ENCODE data around the gene TBC1D21.
A peak's percentile ranks its signal among the peaks of the same experiment; 100 is the strongest.

Gene TBC1D21

DNA sequence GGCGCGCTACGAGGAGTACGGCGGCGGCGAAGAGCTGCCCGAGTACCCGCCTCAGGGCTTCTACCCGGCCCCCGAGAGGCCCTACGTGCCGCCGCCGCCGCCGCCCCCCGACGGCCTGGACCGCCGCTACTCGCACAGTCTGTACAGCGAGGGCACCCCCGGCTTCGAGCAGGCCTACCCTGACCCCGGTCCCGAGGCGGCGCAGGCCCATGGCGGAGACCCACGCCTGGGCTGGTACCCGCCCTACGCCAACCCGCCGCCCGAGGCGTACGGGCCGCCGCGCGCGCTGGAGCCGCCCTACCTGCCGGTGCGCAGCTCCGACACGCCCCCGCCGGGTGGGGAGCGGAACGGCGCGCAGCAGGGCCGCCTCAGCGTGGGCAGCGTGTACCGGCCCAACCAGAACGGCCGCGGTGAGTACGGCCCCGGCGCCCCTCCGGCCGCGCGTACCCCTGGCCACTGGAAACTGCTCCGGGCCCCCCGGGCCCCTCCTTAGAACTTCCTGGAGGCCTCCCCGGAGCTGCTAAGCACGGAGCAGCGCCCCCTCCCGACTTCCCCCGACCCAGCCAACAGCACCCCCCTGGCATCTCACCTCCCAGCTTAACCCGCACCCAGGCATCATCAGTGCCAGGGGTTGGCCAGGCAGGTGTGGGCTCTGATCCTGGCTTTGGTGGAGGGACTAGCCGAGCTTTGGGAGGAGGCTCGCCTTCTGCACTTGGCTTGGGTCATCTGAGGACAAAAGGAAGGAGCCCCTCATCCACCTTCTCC is 54.3 kb downstream of the TBC1D21 start (continued):
- TF ChIP-seq, protein P1, sequence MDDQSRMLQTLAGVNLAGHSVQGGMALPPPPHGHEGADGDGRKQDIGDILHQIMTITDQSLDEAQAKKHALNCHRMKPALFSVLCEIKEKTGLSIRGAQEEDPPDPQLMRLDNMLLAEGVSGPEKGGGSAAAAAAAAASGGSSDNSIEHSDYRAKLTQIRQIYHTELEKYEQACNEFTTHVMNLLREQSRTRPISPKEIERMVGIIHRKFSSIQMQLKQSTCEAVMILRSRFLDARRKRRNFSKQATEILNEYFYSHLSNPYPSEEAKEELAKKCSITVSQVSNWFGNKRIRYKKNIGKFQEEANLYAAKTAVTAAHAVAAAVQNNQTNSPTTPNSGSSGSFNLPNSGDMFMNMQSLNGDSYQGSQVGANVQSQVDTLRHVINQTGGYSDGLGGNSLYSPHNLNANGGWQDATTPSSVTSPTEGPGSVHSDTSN (CRISPR knock-in tag; IDR thresholded peaks at IDR 0.05) = peak; percentile 65; the same call in 1 of the 2 replicates
- no peak for TF ChIP-seq KLF16 (tag by site-specific recombination; IDR thresholded peaks at IDR 0.05)
- TF ChIP-seq GLIS1 (tag by site-specific recombination; IDR thresholded peaks at IDR 0.05) = peak; percentile 87
- no peak for TF ChIP-seq ZNF473 (tag by site-specific recombination; IDR thresholded peaks at IDR 0.05)
- TF ChIP-seq ZNF140 (tag by site-specific recombination; IDR thresholded peaks at IDR 0.05) = no peak
- peak; percentile 58; the same call in 1 of the 2 replicates for TF ChIP-seq YY1 (tag by site-specific recombination; IDR thresholded peaks at IDR 0.05)
- no peak for TF ChIP-seq PRDM1 (tag by site-specific recombination; IDR thresholded peaks at IDR 0.05)
- TF ChIP-seq ZNF792 (tag by site-specific recombination; IDR thresholded peaks at IDR 0.05) = no peak
- TF ChIP-seq OVOL3 (tag by site-specific recombination; IDR thresholded peaks at IDR 0.05) = no peak
- no peak for TF ChIP-seq ZNF169 (tag by site-specific recombination; IDR thresholded peaks at IDR 0.05)
- no peak for TF ChIP-seq ZNF626 (tag by site-specific recombination; IDR thresholded peaks at IDR 0.05)

DNA sequence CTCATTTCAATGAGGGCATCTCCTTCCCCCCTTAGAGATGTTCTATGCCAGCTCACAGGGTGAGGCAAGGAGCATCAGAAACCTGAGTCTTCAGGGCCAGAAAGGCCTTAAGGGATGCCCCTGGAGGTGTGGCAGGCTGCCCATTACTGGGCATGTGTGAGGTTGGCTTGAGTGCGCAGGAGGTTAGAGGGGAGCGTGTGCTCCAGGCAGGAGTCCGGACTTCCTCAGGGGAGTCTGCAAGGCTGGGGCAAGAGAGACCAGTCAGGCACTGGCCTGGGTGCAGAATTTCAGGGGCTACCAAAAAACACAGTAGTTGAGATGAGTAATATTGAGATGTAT is 54.8 kb downstream of the TBC1D21 start:
- TF ChIP-seq, protein P2, sequence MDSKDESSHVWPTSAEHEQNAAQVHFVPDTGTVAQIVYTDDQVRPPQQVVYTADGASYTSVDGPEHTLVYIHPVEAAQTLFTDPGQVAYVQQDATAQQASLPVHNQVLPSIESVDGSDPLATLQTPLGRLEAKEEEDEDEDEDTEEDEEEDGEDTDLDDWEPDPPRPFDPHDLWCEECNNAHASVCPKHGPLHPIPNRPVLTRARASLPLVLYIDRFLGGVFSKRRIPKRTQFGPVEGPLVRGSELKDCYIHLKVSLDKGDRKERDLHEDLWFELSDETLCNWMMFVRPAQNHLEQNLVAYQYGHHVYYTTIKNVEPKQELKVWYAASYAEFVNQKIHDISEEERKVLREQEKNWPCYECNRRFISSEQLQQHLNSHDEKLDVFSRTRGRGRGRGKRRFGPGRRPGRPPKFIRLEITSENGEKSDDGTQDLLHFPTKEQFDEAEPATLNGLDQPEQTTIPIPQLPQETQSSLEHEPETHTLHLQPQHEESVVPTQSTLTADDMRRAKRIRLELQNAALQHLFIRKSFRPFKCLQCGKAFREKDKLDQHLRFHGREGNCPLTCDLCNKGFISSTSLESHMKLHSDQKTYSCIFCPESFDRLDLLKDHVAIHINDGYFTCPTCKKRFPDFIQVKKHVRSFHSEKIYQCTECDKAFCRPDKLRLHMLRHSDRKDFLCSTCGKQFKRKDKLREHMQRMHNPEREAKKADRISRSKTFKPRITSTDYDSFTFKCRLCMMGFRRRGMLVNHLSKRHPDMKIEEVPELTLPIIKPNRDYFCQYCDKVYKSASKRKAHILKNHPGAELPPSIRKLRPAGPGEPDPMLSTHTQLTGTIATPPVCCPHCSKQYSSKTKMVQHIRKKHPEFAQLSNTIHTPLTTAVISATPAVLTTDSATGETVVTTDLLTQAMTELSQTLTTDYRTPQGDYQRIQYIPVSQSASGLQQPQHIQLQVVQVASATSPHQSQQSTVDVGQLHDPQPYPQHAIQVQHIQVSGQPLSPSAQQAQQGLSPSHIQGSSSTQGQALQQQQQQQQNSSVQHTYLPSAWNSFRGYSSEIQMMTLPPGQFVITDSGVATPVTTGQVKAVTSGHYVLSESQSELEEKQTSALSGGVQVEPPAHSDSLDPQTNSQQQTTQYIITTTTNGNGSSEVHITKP (tag by site-specific recombination; IDR thresholded peaks at IDR 0.05) = peak; percentile 66; the same call in 1 of the 2 replicates
- TF ChIP-seq, protein P3, sequence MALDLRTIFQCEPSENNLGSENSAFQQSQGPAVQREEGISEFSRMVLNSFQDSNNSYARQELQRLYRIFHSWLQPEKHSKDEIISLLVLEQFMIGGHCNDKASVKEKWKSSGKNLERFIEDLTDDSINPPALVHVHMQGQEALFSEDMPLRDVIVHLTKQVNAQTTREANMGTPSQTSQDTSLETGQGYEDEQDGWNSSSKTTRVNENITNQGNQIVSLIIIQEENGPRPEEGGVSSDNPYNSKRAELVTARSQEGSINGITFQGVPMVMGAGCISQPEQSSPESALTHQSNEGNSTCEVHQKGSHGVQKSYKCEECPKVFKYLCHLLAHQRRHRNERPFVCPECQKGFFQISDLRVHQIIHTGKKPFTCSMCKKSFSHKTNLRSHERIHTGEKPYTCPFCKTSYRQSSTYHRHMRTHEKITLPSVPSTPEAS (tag by site-specific recombination; IDR thresholded peaks at IDR 0.05) = no peak
- no peak overlapping the region for H3K27ac ChIP-seq (ENCODE audit: extremely low read depth, low read depth, low read length)
- H3K4me3 ChIP-seq (ENCODE audit: low read depth, low read length) = no peak overlapping the region; the same call in 1 of the 2 replicates
- H3K9me3 ChIP-seq (ENCODE audit: control insufficient read depth, insufficient read depth, low read depth, low read length) = no peaks in the 10 kb centered on the region
- ChIA-PET CTCF (interaction anchor here (0.6 to 3.6 kb wide), 28 partner anchors 10 to 1620 kb away, joined by 3 to 39 read pairs (median 4); partner anchors contain the start of gene TBC1D21), POLR2A (interaction anchor here (0.9 to 2.6 kb wide), 3 partner anchors 13 to 66 kb away, joined by 3 to 17 read pairs (median 7); partner anchors contain the start of gene PML)
- no peaks in the 10 kb centered on the region for H3K36me3 ChIP-seq (ENCODE audit: control insufficient read depth in 2 of 2, insufficient read depth in 1 of 2, low read length in 2 of 2)
- H3K4me1 ChIP-seq (ENCODE audit: control insufficient read depth, insufficient read depth, low read length) = peaks cover 18% of the 10 kb centered on the region

DNA sequence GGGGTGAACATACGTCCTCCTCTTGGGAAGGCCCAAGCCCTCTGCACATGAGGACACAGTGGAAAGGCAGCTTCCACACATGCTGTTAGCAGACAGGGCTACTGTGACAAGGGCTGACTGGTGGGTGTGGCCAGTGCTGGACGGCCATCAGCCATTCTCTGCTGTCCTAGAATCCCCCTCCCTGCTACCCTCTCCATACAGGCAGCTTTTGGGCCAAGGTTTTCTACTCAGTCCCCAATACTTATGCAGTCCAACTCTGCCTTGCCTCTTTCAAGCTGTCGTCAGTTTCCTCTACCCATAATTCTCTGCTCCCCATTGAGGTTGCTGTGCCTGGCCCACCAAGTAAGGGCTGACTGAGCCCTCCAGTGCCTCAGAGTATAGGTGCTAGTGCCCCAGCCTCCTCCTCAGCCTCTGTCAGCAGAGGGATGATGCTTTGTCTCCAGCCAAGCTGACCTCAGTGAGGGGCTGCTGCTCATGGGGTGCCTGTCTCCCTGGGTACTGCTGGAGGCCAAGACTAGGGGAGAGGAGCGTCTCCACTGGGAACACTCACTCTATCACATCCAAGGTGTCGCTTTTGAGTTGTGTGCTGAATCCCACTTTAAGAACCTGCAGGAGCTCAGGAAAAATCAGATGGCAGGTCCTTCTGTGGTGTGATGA is 55.7 kb downstream of the TBC1D21 start:
- Histone ChIP-seq H3K9me3 (ENCODE audit: control insufficient read depth, insufficient read depth, low read depth, low read length) (no peaks in the 10 kb centered on the region), H3K4me3 (ENCODE audit: low read depth, low read length) (no peak overlapping the region), H3K27ac (ENCODE audit: extremely low read depth, low read depth, low read length) (no peak overlapping the region), H3K4me1 (ENCODE audit: control insufficient read depth, insufficient read depth, low read length) (peaks cover 11% of the 10 kb centered on the region), H3K36me3 (ENCODE audit: control insufficient read depth in 2 of 2, insufficient read depth in 1 of 2, low read length in 2 of 2) (no peaks in the 10 kb centered on the region)
- CTCF ChIA-PET = interaction anchor here (0.6 to 3.6 kb wide), 7 partner anchors 10 to 283 kb away, joined by 3 to 39 read pairs (median 5); partner anchors contain the start of gene TBC1D21
- POLR2A ChIA-PET = interaction anchor here (0.7 to 2.6 kb wide), 3 partner anchors 12 to 65 kb away, joined by 3 to 17 read pairs (median 7); partner anchors contain the start of gene PML
- TF ChIP-seq, protein P4, sequence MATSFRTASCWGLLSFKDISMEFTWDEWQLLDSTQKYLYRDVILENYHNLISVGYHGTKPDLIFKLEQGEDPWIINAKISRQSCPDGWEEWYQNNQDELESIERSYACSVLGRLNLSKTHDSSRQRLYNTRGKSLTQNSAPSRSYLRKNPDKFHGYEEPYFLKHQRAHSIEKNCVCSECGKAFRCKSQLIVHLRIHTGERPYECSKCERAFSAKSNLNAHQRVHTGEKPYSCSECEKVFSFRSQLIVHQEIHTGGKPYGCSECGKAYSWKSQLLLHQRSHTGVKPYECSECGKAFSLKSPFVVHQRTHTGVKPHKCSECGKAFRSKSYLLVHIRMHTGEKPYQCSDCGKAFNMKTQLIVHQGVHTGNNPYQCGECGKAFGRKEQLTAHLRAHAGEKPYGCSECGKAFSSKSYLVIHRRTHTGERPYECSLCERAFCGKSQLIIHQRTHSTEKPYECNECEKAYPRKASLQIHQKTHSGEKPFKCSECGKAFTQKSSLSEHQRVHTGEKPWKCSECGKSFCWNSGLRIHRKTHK (tag by site-specific recombination; IDR thresholded peaks at IDR 0.05) = no peak
- TF ChIP-seq, protein P5, sequence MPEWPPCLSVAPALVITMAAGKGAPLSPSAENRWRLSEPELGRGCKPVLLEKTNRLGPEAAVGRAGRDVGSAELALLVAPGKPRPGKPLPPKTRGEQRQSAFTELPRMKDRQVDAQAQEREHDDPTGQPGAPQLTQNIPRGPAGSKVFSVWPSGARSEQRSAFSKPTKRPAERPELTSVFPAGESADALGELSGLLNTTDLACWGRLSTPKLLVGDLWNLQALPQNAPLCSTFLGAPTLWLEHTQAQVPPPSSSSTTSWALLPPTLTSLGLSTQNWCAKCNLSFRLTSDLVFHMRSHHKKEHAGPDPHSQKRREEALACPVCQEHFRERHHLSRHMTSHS (tag by site-specific recombination; IDR thresholded peaks at IDR 0.05) = no peak
- TF ChIP-seq ZNF19 (tag by site-specific recombination; IDR thresholded peaks at IDR 0.05; ENCODE audit: low read depth) (no peak), ZNF624 (tag by site-specific recombination; IDR thresholded peaks at IDR 0.05) (no peak), ZFP37 (tag by site-specific recombination; IDR thresholded peaks at IDR 0.05) (no peak), ZNF654 (tag by site-specific recombination; IDR thresholded peaks at IDR 0.05; ENCODE audit: low read depth) (no peak), ZNF341 (tag by site-specific recombination; IDR thresholded peaks at IDR 0.05; ENCODE audit: low read depth) (peak; percentile 73), ZNF114 (tag by site-specific recombination; IDR thresholded peaks at IDR 0.05) (no peak), KLF8 (tag by site-specific recombination; IDR thresholded peaks at IDR 0.05) (no peak), GLIS1 (tag by site-specific recombination; IDR thresholded peaks at IDR 0.05) (peak; percentile 65)
- TF ChIP-seq, protein P1 (CRISPR knock-in tag; IDR thresholded peaks at IDR 0.05) = no peak

Data from HEK293 (cell line).